Stimulated activated CD4-positive, alpha-beta T cell treated with anti-CD3 and anti-CD28 coated beads, Interleukin-2, amount 100 ng/mL, for 4 hours (primary cell): ENCODE data around the gene FXYD2.

ENCODE experiments used
- DNase-seq: peaks from one replicate; pipeline ENCODE4 v3.0.0-alpha.2; 2020; ENCODE audit warnings: low read depth

FXYD2 gene

GRCh38 chr11:117796872-117797529 is 27.5 kb downstream of the FXYD2 start, which contains the start of gene DSCAML1:
DSCAML1 (minus strand) TSS chr11:117797216; CDS start chr11:117797079, 137 bp downstream.
- DNase-seq: peak; percentile 29

- no peak for DNase-seq
Observed at GRCh38 chr11:117796456-117796871, 28.1 kb downstream of the FXYD2 start.

DNA sequence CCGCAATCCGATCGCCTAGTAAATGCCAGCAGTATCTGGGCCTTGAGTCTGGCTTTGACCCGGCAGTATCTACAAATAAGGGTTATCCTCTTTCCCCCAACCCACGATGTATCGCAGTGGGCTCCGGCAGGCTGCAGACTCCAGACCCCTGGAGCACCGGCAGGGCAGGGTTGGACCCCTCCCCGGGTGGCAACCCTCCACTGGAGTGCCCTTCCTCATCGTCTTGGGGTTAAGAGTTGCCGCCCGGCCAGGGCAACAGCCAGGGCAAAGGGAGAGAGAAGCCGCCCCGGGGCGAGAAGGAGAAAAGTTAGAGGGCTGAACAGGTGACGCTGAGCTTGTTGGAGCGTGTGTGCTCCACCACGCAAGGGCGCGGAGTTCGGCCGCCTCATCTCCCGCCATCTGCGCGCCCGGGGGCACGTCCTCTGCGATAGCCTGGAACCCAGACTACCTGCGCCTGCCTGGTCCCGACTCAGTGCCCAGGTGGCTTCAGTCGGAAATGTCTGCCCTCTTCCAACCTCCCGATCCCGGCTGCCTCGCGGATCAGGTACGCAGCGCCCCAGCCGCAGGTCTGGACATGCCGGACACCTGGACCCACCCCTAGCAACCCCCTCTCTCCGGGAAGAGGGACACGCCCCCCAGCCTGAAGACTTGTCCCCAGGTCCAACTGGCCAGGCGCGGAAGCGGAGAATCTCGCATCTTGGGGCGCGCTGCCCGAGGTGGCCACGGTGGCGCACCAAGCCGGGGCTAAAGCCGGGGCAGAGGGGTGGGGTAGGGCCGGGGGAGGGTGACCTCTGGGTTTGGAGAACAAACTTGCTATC is 28.7 kb downstream of the FXYD2 start:
- no peak for DNase-seq

- no peak for DNase-seq
Observed at GRCh38 chr11:117794772-117795629, 29.5 kb downstream of the FXYD2 start.

DNA sequence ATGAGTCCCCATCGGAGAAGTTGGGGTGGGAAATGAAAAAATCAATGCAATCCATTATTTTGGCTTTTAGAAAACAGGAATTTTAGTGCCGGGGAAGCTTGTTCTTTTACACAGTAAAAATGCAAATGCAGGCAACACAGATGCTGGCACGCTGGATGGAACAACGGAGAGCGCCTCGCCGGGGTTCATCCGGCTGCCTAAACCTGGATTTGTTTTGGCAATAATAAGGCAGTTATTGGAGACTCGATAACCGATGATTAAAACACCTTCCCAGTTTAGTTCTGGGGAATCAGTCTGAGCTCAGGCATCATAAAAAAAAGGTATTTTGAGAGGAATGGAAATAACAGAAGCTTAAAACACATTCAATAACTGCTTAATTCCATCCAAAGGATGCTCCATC is 30.4 kb downstream of the FXYD2 start:
- no peak for DNase-seq

DNA sequence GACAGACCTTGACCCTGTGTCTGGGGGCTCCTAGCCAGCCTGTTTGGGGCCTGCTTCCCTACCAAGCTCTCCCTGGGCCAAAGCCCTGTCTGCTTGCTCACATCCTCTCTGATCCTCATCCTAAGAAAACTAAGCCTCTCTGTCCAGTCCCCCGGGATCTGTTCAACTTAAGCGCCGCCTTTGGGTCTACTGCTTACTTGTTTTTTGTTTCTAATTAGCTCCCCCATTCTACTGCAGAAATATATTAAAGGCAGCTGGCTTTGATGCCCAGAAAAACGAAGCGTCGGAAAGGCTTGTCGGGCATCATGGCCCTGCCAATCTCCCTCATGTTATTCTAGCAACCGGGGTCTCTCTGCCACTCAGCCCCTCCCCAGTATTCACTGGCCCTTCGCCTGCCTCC is 31.0 kb downstream of the FXYD2 start:
- DNase-seq: no peak

- DNase-seq: no peak
Observed at GRCh38 chr11:117792992-117793391, 31.6 kb downstream of the FXYD2 start.

DNA sequence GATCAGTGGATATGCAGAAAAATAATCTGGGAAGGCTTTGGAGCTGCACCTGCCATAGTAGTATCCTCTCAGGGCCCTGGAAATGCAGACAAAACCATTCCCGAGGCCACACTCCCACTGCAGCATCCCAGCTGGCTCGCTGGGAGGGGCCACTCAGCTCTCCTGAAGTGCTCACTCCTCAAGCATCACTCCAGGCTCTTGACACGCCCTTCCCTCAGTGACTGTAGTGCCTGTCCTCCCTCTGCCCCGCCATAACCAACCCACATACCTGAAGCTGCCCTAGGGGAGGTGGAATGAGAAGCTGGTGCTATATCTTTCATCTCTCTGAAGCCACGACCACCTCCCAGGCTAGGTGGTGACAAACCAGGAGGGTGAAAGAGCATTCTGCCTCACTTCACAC is 32.3 kb downstream of the FXYD2 start:
- no peak for DNase-seq

DNA sequence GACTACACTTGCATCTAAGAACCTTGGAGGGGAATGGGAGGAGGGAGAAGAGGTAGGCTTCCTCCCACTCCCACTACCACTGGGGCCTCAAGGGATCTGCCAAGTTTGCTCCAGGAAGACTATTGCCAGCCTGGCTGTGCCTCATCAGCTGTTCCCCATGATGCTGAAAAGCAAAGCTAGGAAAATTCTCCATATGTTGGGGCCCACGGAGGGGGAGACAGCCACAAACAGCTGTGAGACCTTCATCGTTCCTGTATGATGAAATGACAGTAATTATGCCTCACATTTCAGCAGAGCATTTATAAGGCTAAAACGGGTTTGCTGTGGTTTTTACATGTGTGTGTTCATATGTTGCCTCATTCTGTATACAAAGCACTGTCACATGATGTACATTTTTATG is 34.3 kb downstream of the FXYD2 start:
- DNase-seq: no peak

GRCh38 chr11:117789241-117789640 is 35.3 kb downstream of the FXYD2 start:
- DNase-seq: no peak

- DNase-seq: no peak
Observed at GRCh38 chr11:117786135-117786870, 38.2 kb downstream of the FXYD2 start.

DNA sequence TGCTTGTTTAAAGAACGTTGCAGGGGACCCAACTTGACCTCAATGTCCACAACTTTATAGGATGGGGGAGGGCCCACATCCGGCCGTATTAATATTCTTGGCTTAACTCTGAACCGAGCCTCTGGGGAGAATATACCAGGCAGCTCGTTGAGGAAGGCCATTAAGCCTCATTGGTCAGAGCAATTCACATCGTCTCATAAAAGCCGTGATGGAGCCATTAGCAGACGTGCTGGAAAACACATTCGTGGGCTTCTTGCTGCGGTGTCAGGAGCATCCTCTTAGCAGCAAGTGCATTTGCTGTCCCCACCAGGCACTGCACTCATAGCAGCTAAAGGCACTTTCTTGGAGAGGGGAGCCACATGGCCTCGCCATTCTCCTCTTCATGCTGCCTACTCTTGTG is 42.4 kb downstream of the FXYD2 start:
- DNase-seq: no peak

- DNase-seq: no peak
Observed at GRCh38 chr11:117781627-117782026, 42.9 kb downstream of the FXYD2 start.

GRCh38 chr11:117780456-117780855 is 44.1 kb downstream of the FXYD2 start:
- no peak for DNase-seq

- DNase-seq: no peak
Observed at GRCh38 chr11:117774553-117774952, 50.0 kb downstream of the FXYD2 start.

DNA sequence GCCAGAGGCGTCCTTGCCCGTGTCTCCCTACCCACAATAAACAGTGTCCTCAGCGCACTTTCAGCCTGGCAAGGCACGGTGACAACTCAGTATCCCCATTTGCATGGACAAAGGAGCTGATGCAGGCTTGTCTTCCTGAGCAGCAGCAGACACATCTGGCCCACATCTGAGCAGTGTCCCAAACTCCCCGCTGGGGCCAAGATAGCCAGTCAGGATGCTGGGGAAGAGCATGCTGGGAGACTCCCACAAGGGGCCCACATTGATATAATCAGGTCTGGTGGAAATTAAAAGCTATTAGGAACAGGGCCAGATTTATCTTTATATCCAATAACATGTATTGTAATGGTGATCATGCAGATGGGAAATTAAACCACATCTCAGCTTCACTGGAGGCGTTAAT is 52.2 kb downstream of the FXYD2 start:
- no peak for DNase-seq

- no peak for DNase-seq
Observed at GRCh38 chr11:117771841-117772240, 52.7 kb downstream of the FXYD2 start.

DNA sequence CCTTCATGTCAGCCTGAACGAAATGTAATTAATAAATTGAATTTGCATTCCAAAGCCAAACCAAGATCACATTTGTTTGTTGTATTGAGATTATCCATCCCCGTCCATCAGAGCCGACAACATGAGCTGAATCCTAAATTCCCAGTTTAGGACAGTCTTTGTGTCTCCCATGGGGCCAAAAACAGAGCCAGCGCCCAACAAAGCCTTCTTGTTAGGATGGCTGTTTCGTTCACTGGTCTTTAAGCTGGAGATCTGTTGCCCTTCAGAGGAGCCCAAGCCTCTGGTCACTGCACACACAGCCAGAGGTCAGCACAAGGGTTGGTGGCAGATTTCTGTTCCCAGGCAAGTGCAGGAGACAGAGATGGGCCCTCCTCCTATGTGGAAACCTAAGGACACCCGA is 53.3 kb downstream of the FXYD2 start:
- DNase-seq: no peak

- DNase-seq: no peak
Observed at GRCh38 chr11:117770061-117770460, 54.5 kb downstream of the FXYD2 start.
